MM.1S (cell line): ENCODE measurements around the gene CCDC91.

ENCODE experiments used
- DNase-seq: peaks from one replicate; pipeline ENCODE4 v3.0.0-alpha.2; 2015
- H2AFZ ChIP-seq: fragments of 300-600 bp; sonication (generic); 2 replicates; pipeline ENCODE4 v1.6.0; 2016; ENCODE audit warnings: antibody characterized with exemption, low read length
- H3F3A ChIP-seq: fragments of 300-600 bp; sonication (generic); 2 replicates; pipeline ENCODE4 v1.6.1; 2016; ENCODE audit warnings: mild to moderate bottlenecking, antibody characterized with exemption, low read length, moderate library complexity, mixed read lengths; ENCODE audit not compliant: insufficient read depth
- H3K27ac ChIP-seq: fragments of 300-600 bp; sonication (generic); 2 replicates; pipeline ENCODE4 v1.5.1; 2016; ENCODE audit warnings: mild to moderate bottlenecking, low read length
- H3K27me3 ChIP-seq: fragments of 300-600 bp; sonication (generic); replicated peaks from 2 replicates; pipeline ENCODE4 v1.6.0; 2016; ENCODE audit warnings: low read length; ENCODE audit not compliant: insufficient read depth
- H3K36me3 ChIP-seq: fragments of 300-600 bp; sonication (generic); replicated peaks from 2 replicates; pipeline ENCODE4 v1.6.1; 2016; ENCODE audit warnings: mild to moderate bottlenecking, low read length, mixed read lengths; ENCODE audit not compliant: insufficient read depth
- H3K4me1 ChIP-seq: fragments of 300-600 bp; sonication (generic); 2 replicates; pipeline ENCODE4 v1.6.1; 2016; ENCODE audit warnings: low read length, mixed read lengths
- H3K4me2 ChIP-seq: fragments of 300-600 bp; sonication (generic); 2 replicates; pipeline ENCODE4 v1.6.0; 2016; ENCODE audit warnings: low read depth, low read length
- H3K4me3 ChIP-seq: fragments of 300-600 bp; sonication (generic); 2 replicates; pipeline ENCODE4 v1.5.1; 2016; ENCODE audit warnings: low read length, mixed read lengths
- H3K79me2 ChIP-seq: fragments of 300-600 bp; sonication (generic); 2 replicates; pipeline ENCODE4 v1.6.1; 2016; ENCODE audit warnings: mixed run types, low read length, mixed read lengths
- H3K9ac ChIP-seq: fragments of 300-600 bp; sonication (generic); 2 replicates; pipeline ENCODE4 v1.6.1; 2016; ENCODE audit warnings: low read length, mixed read lengths
- H3K9me2 ChIP-seq: fragments of 300-600 bp; sonication (generic); replicated peaks from 2 replicates; pipeline ENCODE4 v1.6.1; 2016; ENCODE audit warnings: mild to moderate bottlenecking, low read length, mixed read lengths; ENCODE audit not compliant: insufficient read depth
- H3K9me3 ChIP-seq: fragments of 300-600 bp; sonication (generic); replicated peaks from 2 replicates; pipeline ENCODE4 v1.6.1; 2016; ENCODE audit warnings: mild to moderate bottlenecking, low read length, mixed read lengths; ENCODE audit not compliant: insufficient read depth
- H4K20me1 ChIP-seq: fragments of 300-600 bp; sonication (generic); 2 replicates; pipeline ENCODE4 v1.6.1; 2016; ENCODE audit warnings: mild to moderate bottlenecking, low read length, moderate library complexity, mixed read lengths; ENCODE audit not compliant: insufficient read depth
- EZH2 ChIP-seq: fragments of 300-600 bp; sonication (generic); optimal IDR thresholded peaks from 2 replicates; pipeline ENCODE3; 2017; ENCODE audit warnings: low read depth, mild to moderate bottlenecking, antibody characterized with exemption, low read length, mixed read lengths
- EZH2phosphoT487 ChIP-seq: fragments of 300-600 bp; sonication (generic); IDR thresholded peaks from 2 replicates; pipeline ENCODE4 v1.6.1; 2018; ENCODE audit warnings: antibody characterized with exemption, low read length
- TF ChIP-seq, protein P1 (sequence below): fragments of 300-600 bp; sonication (generic); IDR thresholded peaks from 2 replicates; pipeline ENCODE4 v1.5.1; 2016; ENCODE audit warnings: antibody characterized with exemption, low read length, mixed read lengths

Gene CCDC91

DNA sequence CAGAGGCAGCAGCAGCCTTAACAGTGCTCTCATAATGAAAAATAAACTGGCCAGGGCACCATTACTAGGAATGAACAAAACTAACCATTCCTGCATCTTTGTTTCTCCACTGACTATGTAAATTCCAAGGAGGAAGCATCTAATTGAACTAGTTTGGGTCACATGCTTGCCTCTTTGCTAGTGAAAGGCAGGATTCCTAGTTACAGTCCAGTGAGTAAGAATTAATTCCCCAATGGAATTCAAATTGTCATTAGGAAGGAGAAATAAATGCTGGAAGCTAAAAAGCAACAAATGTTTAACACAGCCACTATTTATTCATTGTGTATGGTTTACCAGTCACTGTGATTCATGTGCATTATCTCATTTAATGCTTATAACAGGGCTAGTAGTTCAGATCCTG is 316.0 kb downstream of the CCDC91 start:
- Histone ChIP-seq H3K27ac (no peak overlapping the region), H3F3A (no peaks in the 10 kb centered on the region), H2AFZ (no peak overlapping the region), H3K36me3 (no peaks in the 10 kb centered on the region), H3K4me2 (no peak overlapping the region), H3K9ac (no peak overlapping the region), H3K27me3 (no peaks in the 10 kb centered on the region), H3K9me3 (no peaks in the 10 kb centered on the region), H3K79me2 (no peaks in the 10 kb centered on the region), H3K4me3 (no peak overlapping the region), H4K20me1 (no peaks in the 10 kb centered on the region), H3K9me2 (no peaks in the 10 kb centered on the region), H3K4me1 (no peaks in the 10 kb centered on the region)
- TF ChIP-seq EZH2phosphoT487 = no peak
- no peak for DNase-seq

DNA sequence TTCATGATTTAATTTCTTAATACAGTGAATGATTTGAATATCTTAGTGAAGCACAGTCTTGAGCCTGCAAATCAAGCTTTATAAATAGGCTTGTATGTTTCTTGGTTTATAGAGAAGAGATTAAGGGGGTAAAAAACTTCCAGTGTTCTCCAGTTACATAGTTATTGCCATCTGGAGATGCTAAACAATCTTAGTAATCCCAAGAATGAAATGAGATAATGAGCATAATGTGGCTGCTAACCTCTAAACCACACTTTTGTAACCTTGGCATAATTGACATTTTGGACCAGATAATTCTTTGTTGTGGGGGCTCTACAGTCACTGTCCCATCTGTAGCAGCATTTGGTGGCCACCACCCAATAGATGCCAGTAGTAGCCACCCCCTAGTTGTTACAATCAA is 316.8 kb downstream of the CCDC91 start:
- Histone ChIP-seq H3K27ac (no peak overlapping the region), H3K36me3 (no peaks in the 10 kb centered on the region), H3K9ac (no peak overlapping the region), H3K79me2 (no peaks in the 10 kb centered on the region), H3K4me2 (no peak overlapping the region), H3F3A (no peaks in the 10 kb centered on the region), H3K27me3 (no peaks in the 10 kb centered on the region), H3K4me1 (no peaks in the 10 kb centered on the region), H3K9me2 (no peaks in the 10 kb centered on the region), H3K4me3 (no peak overlapping the region), H3K9me3 (no peaks in the 10 kb centered on the region), H4K20me1 (no peaks in the 10 kb centered on the region), H2AFZ (no peak overlapping the region)
- no peak for DNase-seq
- TF ChIP-seq EZH2 (no peak), EZH2phosphoT487 (no peak)
- TF ChIP-seq, protein P1, sequence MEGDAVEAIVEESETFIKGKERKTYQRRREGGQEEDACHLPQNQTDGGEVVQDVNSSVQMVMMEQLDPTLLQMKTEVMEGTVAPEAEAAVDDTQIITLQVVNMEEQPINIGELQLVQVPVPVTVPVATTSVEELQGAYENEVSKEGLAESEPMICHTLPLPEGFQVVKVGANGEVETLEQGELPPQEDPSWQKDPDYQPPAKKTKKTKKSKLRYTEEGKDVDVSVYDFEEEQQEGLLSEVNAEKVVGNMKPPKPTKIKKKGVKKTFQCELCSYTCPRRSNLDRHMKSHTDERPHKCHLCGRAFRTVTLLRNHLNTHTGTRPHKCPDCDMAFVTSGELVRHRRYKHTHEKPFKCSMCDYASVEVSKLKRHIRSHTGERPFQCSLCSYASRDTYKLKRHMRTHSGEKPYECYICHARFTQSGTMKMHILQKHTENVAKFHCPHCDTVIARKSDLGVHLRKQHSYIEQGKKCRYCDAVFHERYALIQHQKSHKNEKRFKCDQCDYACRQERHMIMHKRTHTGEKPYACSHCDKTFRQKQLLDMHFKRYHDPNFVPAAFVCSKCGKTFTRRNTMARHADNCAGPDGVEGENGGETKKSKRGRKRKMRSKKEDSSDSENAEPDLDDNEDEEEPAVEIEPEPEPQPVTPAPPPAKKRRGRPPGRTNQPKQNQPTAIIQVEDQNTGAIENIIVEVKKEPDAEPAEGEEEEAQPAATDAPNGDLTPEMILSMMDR = no peak

DNA sequence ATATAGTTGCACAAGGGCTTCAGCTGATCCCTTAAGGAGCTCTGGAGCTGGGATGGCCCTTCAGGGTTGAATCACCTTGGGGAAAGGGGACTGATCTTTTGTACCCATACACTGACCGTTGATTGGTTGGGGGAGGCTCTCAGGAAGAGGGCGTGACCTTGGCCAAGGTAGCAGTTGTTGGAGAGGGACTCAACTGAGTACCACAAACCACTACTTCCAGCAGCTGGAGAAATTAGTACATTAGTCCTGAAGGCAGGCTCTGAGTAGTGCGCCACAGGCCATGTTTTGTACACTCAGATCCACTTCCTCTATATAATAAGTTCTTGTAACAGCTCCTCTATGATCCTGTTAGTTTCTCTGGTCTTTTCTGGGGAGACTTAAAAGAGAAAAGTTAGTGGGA is 317.6 kb downstream of the CCDC91 start:
- Histone ChIP-seq H3K27me3 (no peaks in the 10 kb centered on the region), H2AFZ (no peak overlapping the region), H3K4me1 (no peaks in the 10 kb centered on the region), H3K4me3 (no peak overlapping the region), H4K20me1 (no peaks in the 10 kb centered on the region), H3F3A (no peaks in the 10 kb centered on the region), H3K27ac (no peak overlapping the region), H3K36me3 (no peaks in the 10 kb centered on the region), H3K9ac (no peak overlapping the region), H3K4me2 (no peak overlapping the region), H3K9me2 (no peaks in the 10 kb centered on the region), H3K9me3 (no peaks in the 10 kb centered on the region), H3K79me2 (no peaks in the 10 kb centered on the region)
- TF ChIP-seq, protein P1 = no peak
- TF ChIP-seq EZH2 (no peak), EZH2phosphoT487 (no peak)
- DNase-seq = no peak

DNA sequence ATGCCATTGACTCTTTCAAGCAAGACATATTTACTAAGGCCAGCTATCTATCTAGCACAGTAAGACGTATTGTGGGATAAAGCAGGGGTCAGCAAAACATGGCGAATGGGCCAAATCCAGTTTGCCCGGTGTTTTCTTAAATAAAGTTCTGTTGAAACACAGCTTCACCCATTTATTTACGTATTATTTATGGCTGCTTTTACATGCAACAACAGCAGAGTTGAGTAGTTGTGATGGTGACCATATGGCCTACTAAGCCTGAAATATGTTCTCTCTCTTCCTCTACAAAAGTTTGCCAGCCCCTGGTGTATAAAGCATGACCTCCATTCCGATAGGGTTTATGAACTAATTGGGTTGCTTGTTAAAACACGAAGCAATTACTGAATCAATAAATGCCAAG is 322.1 kb downstream of the CCDC91 start:
- Histone ChIP-seq H3K4me1 (no peaks in the 10 kb centered on the region), H3K27ac (no peak overlapping the region), H3K36me3 (no peaks in the 10 kb centered on the region), H3K9me2 (no peaks in the 10 kb centered on the region), H3F3A (no peaks in the 10 kb centered on the region), H3K9ac (no peak overlapping the region), H4K20me1 (no peaks in the 10 kb centered on the region), H3K4me3 (no peak overlapping the region), H3K79me2 (no peaks in the 10 kb centered on the region), H3K4me2 (no peak overlapping the region), H3K27me3 (no peaks in the 10 kb centered on the region), H2AFZ (no peak overlapping the region), H3K9me3 (no peaks in the 10 kb centered on the region)
- DNase-seq = no peak
- no peak for TF ChIP-seq EZH2
- TF ChIP-seq EZH2phosphoT487 = no peak
- TF ChIP-seq, protein P1 = no peak
